GM20000 (cell line): Measurements from ENCODE around the gene SFMBT2.

Source experiments
- DNase-seq: peaks from one replicate; pipeline ENCODE4 v3.0.0; 2012; ENCODE audit warnings: low spot score
- CTCF ChIP-seq: IDR thresholded peaks from 2 replicates; pipeline ENCODE4 v1.5.1; 2012; ENCODE audit warnings: mild to moderate bottlenecking, control low read depth; ENCODE audit errors: extremely low read depth, missing control alignments

The SFMBT2 gene

GRCh38 chr10:7275761-7276440 lies 134.9 kb downstream of the SFMBT2 start:
- TF ChIP-seq CTCF: no peak
- no peak for DNase-seq

- no peak for TF ChIP-seq CTCF
- no peak for DNase-seq
Measured at GRCh38 chr10:7274293-7274692, 136.5 kb downstream of the SFMBT2 start.

GRCh38 chr10:7272008-7272407 lies 138.8 kb downstream of the SFMBT2 start:
- DNase-seq: no peak
- no peak for TF ChIP-seq CTCF

- DNase-seq: no peak
- TF ChIP-seq CTCF: no peak
Measured at GRCh38 chr10:7269988-7270387, 140.8 kb downstream of the SFMBT2 start.

GRCh38 chr10:7267142-7267541 lies 143.7 kb downstream of the SFMBT2 start:
- no peak for TF ChIP-seq CTCF
- no peak for DNase-seq

GRCh38 chr10:7265396-7266123 lies 145.3 kb downstream of the SFMBT2 start:
- no peak for DNase-seq

More at GRCh38 chr10:7265396-7266123, 145.3 kb downstream of the SFMBT2 start:
- no peak for TF ChIP-seq CTCF
